ENCODE results near the gene MED28. TPM values are rescaled to one million over a fixed set of nuclear protein-coding genes. Genes with fewer than 3 reads are reported as not detected.
"Not testable (repeated sequence)": the region's sequence is repeated elsewhere in the genome, so short reads cannot be mapped to it uniquely, and the experiment has no call there.

MED28 gene
- total RNA-seq, 1 donor from 2014 or later, result 71.9 TPM

DNA sequence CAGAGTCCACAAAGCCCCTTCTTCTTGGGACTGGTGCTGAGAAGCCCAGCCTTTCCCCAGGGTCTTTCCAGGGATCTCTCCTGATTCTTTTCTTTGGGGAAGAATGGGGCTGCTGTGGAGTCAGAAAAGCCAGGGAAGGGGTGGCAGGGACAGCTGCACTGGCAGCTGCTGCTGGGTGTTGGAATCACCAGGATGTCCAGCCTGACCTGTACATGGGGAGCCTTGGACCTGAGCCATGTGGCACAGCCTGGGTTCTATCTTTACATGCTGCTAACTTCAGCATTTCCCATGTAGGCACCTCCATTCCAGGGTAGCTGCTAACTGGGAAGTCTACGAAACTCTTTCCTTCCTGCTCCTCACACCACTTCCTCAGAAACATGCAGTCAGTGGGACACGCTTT is 36.0 kb downstream of the MED28 start:
- Mint-ChIP-seq H3K4me1 (no peaks in the 10 kb centered on the region), H3K27ac (no peak overlapping the region), H3K4me3 (no peak overlapping the region), H3K36me3 (ENCODE audit: low read depth) (no peaks in the 10 kb centered on the region), H3K9me3 (no peaks in the 10 kb centered on the region), H3K27me3 (peaks cover 5% of the 10 kb centered on the region)
- ATAC-seq (ENCODE audit: low read depth) (no peak), DNase-seq (no peak)
- TF ChIP-seq, protein P1, sequence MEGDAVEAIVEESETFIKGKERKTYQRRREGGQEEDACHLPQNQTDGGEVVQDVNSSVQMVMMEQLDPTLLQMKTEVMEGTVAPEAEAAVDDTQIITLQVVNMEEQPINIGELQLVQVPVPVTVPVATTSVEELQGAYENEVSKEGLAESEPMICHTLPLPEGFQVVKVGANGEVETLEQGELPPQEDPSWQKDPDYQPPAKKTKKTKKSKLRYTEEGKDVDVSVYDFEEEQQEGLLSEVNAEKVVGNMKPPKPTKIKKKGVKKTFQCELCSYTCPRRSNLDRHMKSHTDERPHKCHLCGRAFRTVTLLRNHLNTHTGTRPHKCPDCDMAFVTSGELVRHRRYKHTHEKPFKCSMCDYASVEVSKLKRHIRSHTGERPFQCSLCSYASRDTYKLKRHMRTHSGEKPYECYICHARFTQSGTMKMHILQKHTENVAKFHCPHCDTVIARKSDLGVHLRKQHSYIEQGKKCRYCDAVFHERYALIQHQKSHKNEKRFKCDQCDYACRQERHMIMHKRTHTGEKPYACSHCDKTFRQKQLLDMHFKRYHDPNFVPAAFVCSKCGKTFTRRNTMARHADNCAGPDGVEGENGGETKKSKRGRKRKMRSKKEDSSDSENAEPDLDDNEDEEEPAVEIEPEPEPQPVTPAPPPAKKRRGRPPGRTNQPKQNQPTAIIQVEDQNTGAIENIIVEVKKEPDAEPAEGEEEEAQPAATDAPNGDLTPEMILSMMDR (IDR thresholded peaks at IDR 0.05), result no peak
- ChIA-PET POLR2A (interaction anchor here (0.6 kb wide), 1 partner anchor 41 kb away, joined by 3 read pairs; no protein-coding TSS in a partner anchor), CTCF (no interaction called here)
- intact Hi-C loops (cut with micrococcal nuclease), result no loop called here

GRCh38 chr4:17654701-17655100 is 40.3 kb downstream of the MED28 start:
- ATAC-seq (ENCODE audit: low read depth) (no peak), DNase-seq (no peak)
- intact Hi-C loops (cut with micrococcal nuclease), result no loop called here
- Mint-ChIP-seq H3K4me1 (no peaks in the 10 kb centered on the region), H3K9me3 (no peaks in the 10 kb centered on the region), H3K27ac (no peak overlapping the region), H3K4me3 (no peak overlapping the region), H3K27me3 (peaks cover 8% of the 10 kb centered on the region), H3K36me3 (ENCODE audit: low read depth) (no peaks in the 10 kb centered on the region)
- ChIA-PET CTCF (no interaction called here), POLR2A (no interaction called here)
- TF ChIP-seq, protein P1 (IDR thresholded peaks at IDR 0.05), result no peak

- Mint-ChIP-seq H3K36me3 (ENCODE audit: low read depth) (no peaks in the 10 kb centered on the region), H3K4me1 (no peaks in the 10 kb centered on the region), H3K27me3 (peaks cover 11% of the 10 kb centered on the region), H3K4me3 (no peak overlapping the region), H3K27ac (no peak overlapping the region), H3K9me3 (no peaks in the 10 kb centered on the region)
- intact Hi-C loops (cut with micrococcal nuclease), result no loop called here
- no peak for ATAC-seq (ENCODE audit: low read depth)
- ChIA-PET CTCF (no interaction called here), POLR2A (no interaction called here)
- no peak for DNase-seq
- TF ChIP-seq, protein P1 (IDR thresholded peaks at IDR 0.05), result no peak
Observed at GRCh38 chr4:17657090-17657489, 42.6 kb downstream of the MED28 start.

GRCh38 chr4:17657849-17658248 is 43.4 kb downstream of the MED28 start:
- peaks cover 11% of the 10 kb centered on the region for H3K27me3 Mint-ChIP-seq

GRCh38 chr4:17659196-17659595 is 44.8 kb downstream of the MED28 start:
- H3K27ac Mint-ChIP-seq; H3K9me3 Mint-ChIP-seq; POLR2A ChIA-PET; intact Hi-C loops (cut with micrococcal nuclease); H3K4me3 Mint-ChIP-seq; DNase-seq; H3K36me3 Mint-ChIP-seq (ENCODE audit: low read depth); CTCF ChIA-PET; ATAC-seq (ENCODE audit: low read depth): not testable (repeated sequence)
- peaks cover 11% of the 10 kb centered on the region for H3K27me3 Mint-ChIP-seq
- H3K4me1 Mint-ChIP-seq, result peaks cover 11% of the 10 kb centered on the region

More at GRCh38 chr4:17657849-17658248, 43.4 kb downstream of the MED28 start:
- Mint-ChIP-seq H3K4me1 (no peaks in the 10 kb centered on the region), H3K4me3 (no peak overlapping the region), H3K36me3 (ENCODE audit: low read depth) (no peaks in the 10 kb centered on the region), H3K27ac (no peak overlapping the region), H3K9me3 (no peaks in the 10 kb centered on the region)
- TF ChIP-seq, protein P1 (IDR thresholded peaks at IDR 0.05), result no peak
- no peak for ATAC-seq (ENCODE audit: low read depth)
- ChIA-PET CTCF (no interaction called here), POLR2A (no interaction called here)
- intact Hi-C loops (cut with micrococcal nuclease), result no loop called here
- no peak for DNase-seq

DNA sequence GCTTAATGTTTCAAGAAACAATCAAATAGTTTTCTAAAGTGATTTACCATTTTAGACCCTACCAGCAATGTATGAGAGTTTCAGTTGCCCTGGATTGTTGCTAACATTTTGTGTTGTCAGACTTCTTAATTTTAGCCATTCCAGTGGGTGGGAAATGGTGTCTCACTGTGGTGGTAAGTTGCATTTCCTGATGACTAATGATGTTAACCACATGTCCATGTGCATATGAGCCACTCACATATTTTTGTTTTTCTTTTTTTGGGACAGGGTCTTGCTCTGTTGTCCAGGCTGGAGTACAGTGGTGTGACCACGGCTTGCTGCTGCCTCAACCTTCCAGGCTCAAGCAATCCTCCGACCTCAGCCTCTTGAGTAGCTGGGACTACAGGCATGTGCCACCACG is 48.3 kb downstream of the MED28 start:
- TF ChIP-seq, protein P1 (IDR thresholded peaks at IDR 0.05), result no peak
- H3K27me3 Mint-ChIP-seq, result peaks cover 9% of the 10 kb centered on the region
- no peak overlapping the region for H3K4me3 Mint-ChIP-seq
- no peak for DNase-seq
- POLR2A ChIA-PET, result no interaction called here
- CTCF ChIA-PET, result no interaction called here
- H3K36me3 Mint-ChIP-seq (ENCODE audit: low read depth), result no peaks in the 10 kb centered on the region
- H3K9me3 Mint-ChIP-seq, result no peaks in the 10 kb centered on the region
- ATAC-seq (ENCODE audit: low read depth), result no peak
- intact Hi-C loops (cut with micrococcal nuclease), result no loop called here
- no peak overlapping the region for H3K27ac Mint-ChIP-seq
- peaks cover 33% of the 10 kb centered on the region for H3K4me1 Mint-ChIP-seq
